Choroid plexus epithelial cell (primary cell): ENCODE results near the gene SIMC1.

Experiments
- DNase-seq: peaks from one replicate; pipeline ENCODE4 v3.0.0-alpha.2; 2010; ENCODE audit warnings: low read depth
- H3K4me3 ChIP-seq: 2 replicates; pipeline ENCODE4 v1.5.1; 2011; ENCODE audit warnings: low read depth, mild to moderate bottlenecking, control low read depth, low read length, moderate library complexity
- TF ChIP-seq, protein P1 (sequence below): conservative IDR thresholded peaks from 2 replicates; pipeline ENCODE4 v1.5.1; 2011; ENCODE audit warnings: low read depth, mild to moderate bottlenecking, control low read depth, inconsistent platforms, low read length, moderate library complexity

SIMC1 gene

DNA sequence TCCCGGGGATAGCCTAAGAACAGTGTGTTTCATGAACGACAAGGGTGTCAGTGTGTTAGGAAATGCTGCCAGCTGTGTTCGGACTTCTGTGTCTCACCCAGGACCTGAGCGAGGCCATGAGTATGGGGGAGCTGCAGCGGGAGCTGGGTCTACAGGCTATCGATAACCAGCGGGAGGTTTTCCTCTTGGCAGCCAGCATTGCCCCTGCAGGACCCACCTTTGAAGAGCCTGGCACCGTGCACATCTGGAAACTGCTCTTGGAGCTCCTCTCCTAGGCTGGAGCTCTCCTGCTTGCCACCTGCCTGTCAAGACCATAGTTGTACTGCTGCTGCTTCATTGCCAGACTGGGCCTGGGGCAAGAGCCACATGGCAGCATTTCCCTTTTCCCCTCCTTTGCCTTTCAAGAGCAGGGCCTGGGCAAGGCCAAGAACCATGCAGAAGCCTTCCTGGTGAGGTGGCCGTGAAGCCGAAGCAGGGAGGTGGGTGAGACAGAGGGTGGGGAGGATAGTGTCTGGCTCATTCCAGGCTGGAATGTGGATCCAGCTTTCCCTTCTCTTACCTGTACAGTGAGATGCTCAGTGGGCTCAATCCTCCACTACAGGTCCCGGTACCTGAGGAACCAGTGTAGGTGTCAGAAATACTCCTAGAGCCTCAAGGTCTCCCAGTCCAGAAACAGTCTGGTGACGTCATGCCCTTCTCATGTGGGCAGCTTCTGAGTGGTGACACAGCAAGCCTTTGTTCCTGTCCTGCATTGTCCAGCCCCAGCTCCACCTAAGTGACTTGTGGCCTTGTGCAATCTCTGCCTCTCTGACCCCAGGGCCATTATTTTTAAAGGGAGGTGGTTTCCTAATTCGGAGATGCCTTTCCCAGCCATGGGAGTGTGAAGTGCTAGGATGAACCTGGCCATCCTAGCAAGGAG is 133.7 kb downstream of the SIMC1 start:
- TF ChIP-seq, protein P1, sequence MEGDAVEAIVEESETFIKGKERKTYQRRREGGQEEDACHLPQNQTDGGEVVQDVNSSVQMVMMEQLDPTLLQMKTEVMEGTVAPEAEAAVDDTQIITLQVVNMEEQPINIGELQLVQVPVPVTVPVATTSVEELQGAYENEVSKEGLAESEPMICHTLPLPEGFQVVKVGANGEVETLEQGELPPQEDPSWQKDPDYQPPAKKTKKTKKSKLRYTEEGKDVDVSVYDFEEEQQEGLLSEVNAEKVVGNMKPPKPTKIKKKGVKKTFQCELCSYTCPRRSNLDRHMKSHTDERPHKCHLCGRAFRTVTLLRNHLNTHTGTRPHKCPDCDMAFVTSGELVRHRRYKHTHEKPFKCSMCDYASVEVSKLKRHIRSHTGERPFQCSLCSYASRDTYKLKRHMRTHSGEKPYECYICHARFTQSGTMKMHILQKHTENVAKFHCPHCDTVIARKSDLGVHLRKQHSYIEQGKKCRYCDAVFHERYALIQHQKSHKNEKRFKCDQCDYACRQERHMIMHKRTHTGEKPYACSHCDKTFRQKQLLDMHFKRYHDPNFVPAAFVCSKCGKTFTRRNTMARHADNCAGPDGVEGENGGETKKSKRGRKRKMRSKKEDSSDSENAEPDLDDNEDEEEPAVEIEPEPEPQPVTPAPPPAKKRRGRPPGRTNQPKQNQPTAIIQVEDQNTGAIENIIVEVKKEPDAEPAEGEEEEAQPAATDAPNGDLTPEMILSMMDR = no peak
- DNase-seq = no peak
- H3K4me3 ChIP-seq = no peak overlapping the region

DNA sequence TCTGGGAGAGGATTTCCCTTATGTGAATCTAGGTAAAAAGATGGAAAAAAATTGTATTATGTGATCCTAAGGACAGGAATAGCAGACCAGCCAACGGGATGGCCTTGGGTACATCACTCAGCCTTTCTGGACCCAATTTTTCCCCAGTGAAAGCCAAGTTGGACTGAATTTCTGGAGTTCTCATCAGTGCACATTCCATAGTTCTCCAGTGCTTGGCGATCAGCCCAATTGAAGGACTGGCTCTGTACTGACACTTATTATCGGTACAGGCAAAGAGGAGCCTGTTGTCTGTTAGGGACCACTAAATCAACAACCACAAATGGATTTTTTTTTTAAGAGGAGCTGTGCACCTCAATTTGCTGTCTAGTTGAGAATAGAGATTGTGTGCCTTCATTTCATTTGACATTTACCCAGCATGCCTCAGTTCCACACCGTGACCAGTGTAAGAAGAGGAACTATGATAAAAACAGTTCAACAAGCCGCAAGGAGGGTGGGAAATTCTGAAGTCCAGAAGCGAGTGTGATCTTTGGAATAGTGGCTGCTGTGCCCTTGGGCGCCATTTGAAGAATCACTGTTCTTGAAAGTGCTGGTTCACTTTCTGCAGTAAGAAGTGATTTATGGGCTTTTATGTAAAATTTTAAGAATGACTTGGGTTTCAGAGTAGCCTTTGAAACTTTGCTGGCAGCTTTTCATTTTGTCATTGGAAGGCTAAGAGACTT is 135.0 kb downstream of the SIMC1 start:
- TF ChIP-seq, protein P1 = no peak
- H3K4me3 ChIP-seq = no peak overlapping the region
- peak; percentile 23 for DNase-seq

DNA sequence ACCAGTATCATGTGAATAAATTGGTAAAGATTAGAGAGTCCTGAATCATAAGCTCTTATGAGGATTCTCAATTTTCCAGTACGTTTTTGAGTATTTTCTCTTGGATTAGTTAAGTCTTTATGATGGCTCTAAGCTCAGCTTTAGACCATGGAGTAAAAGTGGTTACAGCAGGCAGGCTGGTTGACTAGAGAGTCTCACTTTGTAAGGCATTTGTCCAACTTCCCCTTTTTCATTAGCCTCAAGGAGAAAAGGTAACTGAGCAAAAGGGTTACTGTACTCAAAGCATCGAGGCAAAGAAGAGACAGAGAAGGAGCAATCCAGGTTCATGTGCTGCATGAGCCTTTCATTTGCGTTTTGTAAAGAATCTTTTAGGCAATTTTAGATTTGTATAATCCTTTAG is 141.7 kb downstream of the SIMC1 start:
- TF ChIP-seq, protein P1 = no peak
- DNase-seq = no peak
- no peak overlapping the region for H3K4me3 ChIP-seq

DNA sequence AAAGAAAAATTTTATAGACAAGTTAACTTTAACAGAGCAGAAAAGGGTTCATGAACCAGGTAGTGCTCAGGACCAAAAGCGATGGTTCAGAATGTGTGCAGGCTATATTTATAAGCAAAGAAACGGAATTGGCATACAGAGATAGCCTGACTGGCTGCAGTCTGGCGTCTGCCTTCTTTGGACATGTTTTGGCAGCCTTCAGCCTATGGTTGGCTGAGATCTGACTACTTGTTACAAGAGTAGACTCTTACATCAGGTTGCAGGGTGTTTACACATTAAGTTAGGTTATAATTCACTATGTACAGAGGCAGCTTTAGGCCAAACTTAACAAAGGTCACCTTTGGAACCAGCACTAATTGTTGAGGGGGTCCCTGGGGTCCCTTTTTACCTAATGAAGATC is 143.2 kb downstream of the SIMC1 start:
- TF ChIP-seq, protein P1 = no peak
- DNase-seq = no peak
- no peak overlapping the region for H3K4me3 ChIP-seq

DNA sequence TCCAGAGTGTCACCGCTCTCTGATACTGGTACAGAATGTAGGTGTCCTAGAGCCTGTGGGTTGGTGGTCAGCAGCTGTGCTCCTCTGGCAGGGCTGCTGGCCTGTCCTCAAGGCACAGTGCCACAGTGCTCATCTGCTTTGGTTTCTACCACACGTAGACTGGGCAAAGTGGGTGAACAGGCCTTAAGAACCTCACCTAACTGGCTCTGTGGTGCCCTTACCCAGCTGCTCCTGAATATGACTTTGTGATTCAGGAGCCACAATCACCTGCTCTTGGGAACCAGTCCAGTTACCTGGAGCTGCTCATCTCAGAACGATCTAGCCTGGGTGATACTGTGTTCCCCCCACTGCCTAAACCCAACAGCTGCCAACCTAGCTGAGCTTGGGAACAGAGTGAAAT is 143.8 kb downstream of the SIMC1 start:
- TF ChIP-seq, protein P1 = no peak
- no peak overlapping the region for H3K4me3 ChIP-seq
- DNase-seq = no peak

DNA sequence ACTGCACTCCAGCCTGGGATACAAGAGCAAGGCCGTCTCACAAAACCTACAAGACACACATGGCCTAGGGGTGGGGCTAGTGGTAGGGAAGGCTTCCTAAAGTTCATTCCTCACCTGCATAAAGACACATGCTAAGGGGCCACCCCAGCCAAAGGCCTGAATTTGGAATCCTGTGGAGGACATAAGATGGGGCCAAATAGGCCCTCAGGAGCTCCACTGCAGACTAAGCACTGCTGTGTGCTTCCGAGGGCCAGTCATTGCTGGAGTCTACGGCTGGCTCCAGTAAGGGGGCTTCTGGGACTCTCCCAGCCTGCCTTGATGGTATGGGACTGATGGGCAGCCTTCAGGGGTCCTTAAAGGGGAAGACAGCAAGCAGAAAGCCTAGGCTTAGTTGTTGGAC is 144.5 kb downstream of the SIMC1 start:
- H3K4me3 ChIP-seq = no peak overlapping the region
- TF ChIP-seq, protein P1 = no peak
- DNase-seq = no peak
